ENCODE results near the gene KCNQ4. TPM values are rescaled to one million over a fixed set of nuclear protein-coding genes. Genes with fewer than 3 reads are reported as not detected.

KCNQ4 gene
- total and polyA plus RNA-seq, 2 of the 4 experiments (the other 2 are of a cell fraction), result 0.07 TPM; not detected in 1

DNA sequence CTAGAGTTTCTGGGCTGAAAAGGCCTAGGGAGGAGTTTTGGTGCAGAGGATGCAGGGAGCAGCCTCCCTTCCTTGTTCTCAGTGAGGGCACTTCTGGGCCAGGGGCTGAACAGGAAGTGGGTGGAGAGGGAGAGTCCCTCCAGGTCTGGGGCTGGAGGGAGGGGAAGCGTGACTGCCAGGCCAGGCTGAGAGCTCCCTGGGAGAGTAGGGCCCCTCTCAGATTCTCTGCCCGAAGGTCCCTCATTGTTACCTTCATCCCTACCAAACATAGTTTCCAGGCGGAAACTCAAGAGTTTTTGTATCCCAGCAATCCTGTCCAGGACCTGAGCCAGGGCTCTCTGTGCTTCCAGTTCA, 41.8 kb downstream of the KCNQ4 start:
- Histone ChIP-seq H3K36me3 (ENCODE audit: control insufficient read depth, insufficient read depth, low read length) (no peaks in the 10 kb centered on the region), H4K8ac (ENCODE audit: low read depth in 2 of 2, low read length in 2 of 2) (peak overlapping the region; percentile 37 to 71; a peak in 2 of 4 replicates), H3K79me1 (ENCODE audit: low read depth in 1 of 2, low read length in 2 of 2) (no peaks in the 10 kb centered on the region), H3K14ac (replicated peaks; ENCODE audit: low read depth, low read length) (peak overlapping the region; percentile 57), H3K4me2 (ENCODE audit: low read depth, low read length) (no peak overlapping the region), H2AFZ (replicated peaks; ENCODE audit: low read length, poor library complexity) (peak overlapping the region; percentile 72), H3K4ac (ENCODE audit: low read depth, low read length) (peak overlapping the region; percentile 85), H3K27ac (ENCODE audit: insufficient read depth, low read length) (peak overlapping the region; percentile 55), H3K56ac (ENCODE audit: extremely low read depth, insufficient read depth, low read length) (no peak overlapping the region), H3K4me1 (ENCODE audit: control insufficient read depth, insufficient read depth, low read length) (peaks cover 11% of the 10 kb centered on the region), H3K18ac (ENCODE audit: low read depth, low read length) (peak overlapping the region; percentile 80), H4K5ac (ENCODE audit: low read depth, low read length) (peak overlapping the region; percentile 50), H3K9ac (ENCODE audit: low read depth, low read length) (no peak overlapping the region), H4K91ac (ENCODE audit: insufficient read depth, low read depth, low read length) (peak overlapping the region; percentile 72), H2BK5ac (ENCODE audit: low read depth, low read length, poor library complexity, severe bottlenecking) (no peak overlapping the region), H2AK5ac (ENCODE audit: low read depth, low read length) (peak overlapping the region; percentile 10; the same call in 1 of the 2 replicates), H4K20me1 (ENCODE audit: insufficient read depth, low read length) (no peaks in the 10 kb centered on the region), H2BK20ac (ENCODE audit: low read depth, low read length) (peak overlapping the region; percentile 71), H2BK120ac (ENCODE audit: low read depth, low read length) (peak overlapping the region; percentile 81), H3K27me3 (ENCODE audit: control insufficient read depth, insufficient read depth, low read length) (peaks cover 2% of the 10 kb centered on the region; the same call in 1 of the 2 replicates), H3K9me3 (ENCODE audit: control insufficient read depth, insufficient read depth, low read length) (no peaks in the 10 kb centered on the region), H3K23ac (ENCODE audit: low read depth, low read length) (no peak overlapping the region), H2BK15ac (ENCODE audit: low read depth, low read length) (peak overlapping the region; percentile 3; the same call in 1 of the 3 replicates), H2AK9ac (replicated peaks; ENCODE audit: low read depth, low read length, poor library complexity) (no peak overlapping the region), H3K9me1 (ENCODE audit: insufficient read depth, low read length) (peaks cover 16% of the 10 kb centered on the region), H3K4me3 (ENCODE audit: insufficient read depth, low read depth, low read length) (no peak overlapping the region)
- dilution Hi-C loops (cut with HindIII; ENCODE audit: low sequenced_read_pairs, unreplicated experiment), result no loop called here
- TF ChIP-seq NFE2L2 (IDR thresholded peaks at IDR 0.05; ENCODE audit: low read depth, low read length) (no peak), RFX5 (IDR thresholded peaks at IDR 0.05; ENCODE audit: low read depth, low read length) (no peak), MAZ (IDR thresholded peaks at IDR 0.05; ENCODE audit: borderline replicate concordance, low read depth, low read length) (no peak), RCOR1 (IDR thresholded peaks at IDR 0.05; ENCODE audit: insufficient replicate concordance, low read length) (no peak), MXI1 (IDR thresholded peaks at IDR 0.05; ENCODE audit: borderline replicate concordance, low read depth, low read length) (no peak), CEBPB (IDR thresholded peaks at IDR 0.05; ENCODE audit: low read depth, low read length) (no peak), FOS (IDR thresholded peaks at IDR 0.05; ENCODE audit: low read depth, low read length) (no peak), SMC3 (IDR thresholded peaks at IDR 0.05; ENCODE audit: low read depth, low read length) (no peak)
- TF ChIP-seq, protein P1, sequence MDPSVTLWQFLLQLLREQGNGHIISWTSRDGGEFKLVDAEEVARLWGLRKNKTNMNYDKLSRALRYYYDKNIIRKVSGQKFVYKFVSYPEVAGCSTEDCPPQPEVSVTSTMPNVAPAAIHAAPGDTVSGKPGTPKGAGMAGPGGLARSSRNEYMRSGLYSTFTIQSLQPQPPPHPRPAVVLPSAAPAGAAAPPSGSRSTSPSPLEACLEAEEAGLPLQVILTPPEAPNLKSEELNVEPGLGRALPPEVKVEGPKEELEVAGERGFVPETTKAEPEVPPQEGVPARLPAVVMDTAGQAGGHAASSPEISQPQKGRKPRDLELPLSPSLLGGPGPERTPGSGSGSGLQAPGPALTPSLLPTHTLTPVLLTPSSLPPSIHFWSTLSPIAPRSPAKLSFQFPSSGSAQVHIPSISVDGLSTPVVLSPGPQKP (IDR thresholded peaks at IDR 0.05; ENCODE audit: borderline replicate concordance, low read depth, low read length), result no peak
- in situ Hi-C loops (cut with MboI; ENCODE audit: low sequenced_read_pairs), result no loop called here
- CTCF ChIA-PET, result no interaction called here
- intact Hi-C loops (cut with micrococcal nuclease), result no loop called here
- DNase-seq (no peak), ATAC-seq (ENCODE audit: low read depth) (peak; percentile 7; the same call in 1 of the 2 replicates)
- POLR2A ChIA-PET (ENCODE audit: unreplicated experiment), result interaction anchor here (0.6 kb wide), 1 partner anchor 90 kb away, joined by 3 read pairs; no protein-coding TSS in a partner anchor
- BruUV-seq (replicated peaks), result no TSS peak
- WGBS, 2 experiments (ENCODE audit: extremely low coverage in 2 of 2, insufficient read length in 1 of 2), result no CpG with 5 or more reads among the region's 3 CpGs

All from IMR-90 (cell line).